NT2/D1 (cell line): ENCODE measurements around the gene ABLIM2.

Experiments used
- DNase-seq: peaks from one replicate; pipeline ENCODE4 v3.0.0-alpha.2; 2011; ENCODE audit warnings: low read depth, low spot score
- H3K27me3 ChIP-seq: 2 replicates; pipeline ENCODE4 v1.6.0; 2011; ENCODE audit warnings: mild to moderate bottlenecking; ENCODE audit not compliant: insufficient read length, insufficient read depth
- H3K36me3 ChIP-seq: 2 replicates; pipeline ENCODE4 v1.6.1; 2011; ENCODE audit warnings: mild to moderate bottlenecking, low read length, mixed read lengths; ENCODE audit not compliant: insufficient read depth, insufficient read length
- H3K4me1 ChIP-seq: 2 replicates; pipeline ENCODE4 v1.5.1; 2011; ENCODE audit not compliant: insufficient read depth, insufficient read length
- H3K4me3 ChIP-seq: 2 replicates; pipeline ENCODE4 v1.5.1; 2011; ENCODE audit warnings: low read depth; ENCODE audit not compliant: insufficient read length
- H3K9ac ChIP-seq: 2 replicates; pipeline ENCODE4 v1.6.0; 2011; ENCODE audit warnings: low read depth; ENCODE audit not compliant: insufficient read length
- H3K9me3 ChIP-seq: 2 replicates; pipeline ENCODE4 v1.5.1; 2011; ENCODE audit warnings: mild to moderate bottlenecking, low read length; ENCODE audit not compliant: insufficient read depth
- SUZ12 ChIP-seq: IDR thresholded peaks from 2 replicates; pipeline ENCODE4 v1.6.1; 2011; ENCODE audit not compliant: insufficient read length, insufficient read depth; ENCODE audit errors: extremely low read depth
- YY1 ChIP-seq: IDR thresholded peaks from 2 replicates; pipeline ENCODE4 v1.6.1; 2011; ENCODE audit not compliant: insufficient read length, insufficient read depth
- ZNF274 ChIP-seq: IDR thresholded peaks from 2 replicates; pipeline ENCODE4 v1.6.1; 2011; ENCODE audit warnings: mild to moderate bottlenecking, low read depth, low read length

The ABLIM2 gene

DNA sequence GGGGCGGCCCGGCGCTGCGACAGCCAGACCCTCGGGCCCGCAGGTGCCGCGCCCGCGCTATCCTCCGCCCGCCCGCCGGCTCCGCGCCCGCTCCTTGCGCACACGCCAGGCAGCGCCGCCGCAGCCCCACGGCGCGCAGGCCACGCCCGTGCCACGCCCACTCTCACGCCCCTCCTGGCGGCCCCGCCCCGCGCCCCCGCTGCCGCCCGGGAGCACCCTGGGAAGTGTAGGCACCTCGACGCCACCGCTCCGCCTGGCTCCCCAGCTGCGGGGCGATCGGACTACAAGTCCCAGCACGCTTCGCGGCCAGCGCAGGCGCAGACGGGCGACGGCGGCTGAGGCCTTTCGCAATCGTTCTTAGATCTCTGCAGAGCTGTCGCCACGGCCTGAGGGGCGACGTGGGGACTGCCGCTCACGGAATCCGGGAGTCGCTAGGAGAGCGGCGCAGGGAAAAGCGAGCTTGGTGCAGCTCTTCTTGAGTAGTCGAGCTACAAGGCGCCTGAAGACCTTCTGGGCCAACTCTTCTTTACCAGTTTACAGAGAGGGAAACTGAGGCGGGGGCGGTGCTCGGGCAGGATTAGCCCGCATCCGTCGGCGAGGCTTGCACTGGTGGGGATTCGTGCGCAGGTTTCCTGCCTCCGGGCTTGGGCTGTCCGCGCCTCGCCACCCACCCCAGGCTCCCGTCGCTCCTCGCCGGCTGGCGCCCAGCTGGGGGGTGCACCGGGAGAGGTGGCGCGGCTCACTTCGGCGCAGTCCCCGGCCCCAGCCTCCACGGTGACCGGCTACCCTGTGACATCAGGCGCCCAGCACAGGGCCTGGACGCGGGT, at the start of gene ABLIM2:
TSS of gene ABLIM2 (minus strand) at position 104 of the 827 bp plus-strand sequence. CDS start 124 bp downstream, outside the sequence.
- Histone ChIP-seq H3K9ac (peak within 1 kb of the TSS; percentile 90), H3K36me3 (no peaks in the 10 kb centered on the region), H3K4me1 (peaks cover 7% of the 10 kb centered on the region), H3K27me3 (peaks cover 64% of the 10 kb centered on the region), H3K4me3 (peak within 1 kb of the TSS; percentile 73), H3K9me3 (no peaks in the 10 kb centered on the region)
- DNase-seq, result peak; percentile 96
- no peak for TF ChIP-seq ZNF274
- no peak for TF ChIP-seq SUZ12
- TF ChIP-seq YY1, result no peak

DNA sequence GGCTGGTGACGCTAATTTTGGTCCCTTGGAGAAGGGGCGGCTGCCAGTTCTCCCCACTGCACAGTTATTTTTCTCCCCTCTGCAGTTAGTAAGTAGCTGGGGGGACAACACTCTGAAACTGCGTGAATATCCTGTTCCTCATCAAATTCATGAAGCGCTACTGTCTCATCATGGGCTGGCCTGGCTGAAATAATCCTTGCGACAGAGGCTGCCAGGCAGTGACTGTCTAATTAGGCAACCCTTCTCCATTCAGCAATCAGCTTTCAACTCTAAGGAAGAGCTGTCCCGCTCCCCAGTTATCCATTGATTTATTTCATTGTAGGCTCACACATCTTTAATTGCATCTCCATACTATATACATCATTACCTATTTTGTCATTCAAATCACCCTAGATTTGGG, 48.7 kb upstream of the ABLIM2 start:
- Histone ChIP-seq H3K4me1 (peaks cover 25% of the 10 kb centered on the region), H3K4me3 (no peak overlapping the region), H3K9ac (no peak overlapping the region), H3K9me3 (no peaks in the 10 kb centered on the region), H3K27me3 (no peaks in the 10 kb centered on the region), H3K36me3 (no peaks in the 10 kb centered on the region)
- TF ChIP-seq YY1 (no peak), ZNF274 (no peak), SUZ12 (no peak)
- no peak for DNase-seq

DNA sequence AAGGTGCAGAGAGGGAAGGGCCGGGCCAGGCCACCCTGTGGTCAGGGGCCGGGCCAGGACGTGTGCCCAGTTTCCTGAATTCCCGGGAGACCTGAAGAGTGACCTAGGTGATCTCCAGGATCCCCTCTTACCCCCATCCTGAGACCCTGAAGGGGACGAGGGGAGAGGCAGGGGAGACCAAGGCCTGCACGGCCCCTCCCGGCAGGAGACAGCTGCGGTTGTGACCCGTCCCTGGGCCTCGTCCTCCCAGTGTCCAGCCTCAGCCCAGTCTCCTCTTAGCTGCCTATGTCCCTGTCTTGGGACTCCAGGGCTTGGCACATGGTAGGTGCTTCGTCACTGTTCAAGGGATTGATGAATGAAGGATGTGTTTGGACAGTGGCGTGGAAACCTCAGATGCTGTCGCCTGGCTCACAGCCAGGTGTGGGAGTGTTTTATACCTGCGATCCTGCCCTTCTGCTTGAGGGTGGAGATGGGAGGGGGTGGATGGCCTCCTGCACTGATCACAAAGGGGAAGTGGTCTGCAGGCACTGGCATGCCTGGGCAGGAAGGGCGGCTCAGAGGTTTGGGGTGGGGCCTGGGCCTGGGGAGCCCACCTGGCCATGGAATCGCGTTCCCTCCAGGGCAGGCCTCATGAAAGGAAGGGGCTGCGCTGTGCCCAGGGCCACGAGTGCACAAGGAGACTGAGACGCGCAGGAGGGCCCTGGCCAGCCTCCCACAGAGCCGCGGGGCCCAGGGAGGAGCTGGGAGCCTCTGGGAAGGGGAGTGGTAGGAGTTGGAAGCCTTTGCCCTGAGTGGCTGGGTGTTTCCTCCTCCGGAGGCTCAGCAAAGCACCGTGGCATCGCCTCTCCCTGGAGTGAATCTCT, 47.4 kb upstream of the ABLIM2 start:
- peaks cover 27% of the 10 kb centered on the region for H3K4me1 ChIP-seq
- no peak for DNase-seq
- H3K9ac ChIP-seq, result no peak overlapping the region
- H3K36me3 ChIP-seq, result no peaks in the 10 kb centered on the region
- no peaks in the 10 kb centered on the region for H3K27me3 ChIP-seq
- H3K4me3 ChIP-seq, result no peak overlapping the region
- H3K9me3 ChIP-seq, result no peaks in the 10 kb centered on the region
- TF ChIP-seq SUZ12 (no peak), ZNF274 (no peak), YY1 (no peak)

DNA sequence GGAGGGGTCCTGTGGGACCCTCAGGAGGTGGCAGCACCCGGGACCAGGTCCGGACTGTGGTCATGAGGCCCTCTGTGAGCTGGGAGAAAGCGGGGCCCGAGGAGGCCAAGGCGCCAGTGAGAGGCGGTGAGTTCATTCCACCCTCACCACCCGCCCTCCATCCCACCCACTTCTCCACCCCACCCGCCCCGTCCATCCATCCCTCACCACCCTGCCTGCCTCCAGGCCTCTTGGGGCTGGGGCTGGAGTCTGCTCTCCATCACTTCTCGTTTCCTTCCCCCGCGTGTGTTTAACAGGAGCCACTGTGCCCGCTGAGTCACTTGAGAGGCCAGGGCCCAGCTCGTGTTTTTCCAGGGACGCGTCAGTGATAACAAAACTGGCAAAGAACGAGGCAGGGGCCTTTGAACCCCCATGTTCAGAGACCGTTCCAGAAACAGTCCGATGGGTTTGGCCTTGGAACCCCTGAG, 46.7 kb upstream of the ABLIM2 start:
- peaks cover 33% of the 10 kb centered on the region for H3K4me1 ChIP-seq
- no peak for DNase-seq
- no peaks in the 10 kb centered on the region for H3K27me3 ChIP-seq
- no peaks in the 10 kb centered on the region for H3K36me3 ChIP-seq
- TF ChIP-seq YY1, result no peak
- TF ChIP-seq ZNF274, result no peak
- no peak for TF ChIP-seq SUZ12
- no peak overlapping the region for H3K4me3 ChIP-seq
- H3K9me3 ChIP-seq, result no peaks in the 10 kb centered on the region
- no peak overlapping the region for H3K9ac ChIP-seq

DNA sequence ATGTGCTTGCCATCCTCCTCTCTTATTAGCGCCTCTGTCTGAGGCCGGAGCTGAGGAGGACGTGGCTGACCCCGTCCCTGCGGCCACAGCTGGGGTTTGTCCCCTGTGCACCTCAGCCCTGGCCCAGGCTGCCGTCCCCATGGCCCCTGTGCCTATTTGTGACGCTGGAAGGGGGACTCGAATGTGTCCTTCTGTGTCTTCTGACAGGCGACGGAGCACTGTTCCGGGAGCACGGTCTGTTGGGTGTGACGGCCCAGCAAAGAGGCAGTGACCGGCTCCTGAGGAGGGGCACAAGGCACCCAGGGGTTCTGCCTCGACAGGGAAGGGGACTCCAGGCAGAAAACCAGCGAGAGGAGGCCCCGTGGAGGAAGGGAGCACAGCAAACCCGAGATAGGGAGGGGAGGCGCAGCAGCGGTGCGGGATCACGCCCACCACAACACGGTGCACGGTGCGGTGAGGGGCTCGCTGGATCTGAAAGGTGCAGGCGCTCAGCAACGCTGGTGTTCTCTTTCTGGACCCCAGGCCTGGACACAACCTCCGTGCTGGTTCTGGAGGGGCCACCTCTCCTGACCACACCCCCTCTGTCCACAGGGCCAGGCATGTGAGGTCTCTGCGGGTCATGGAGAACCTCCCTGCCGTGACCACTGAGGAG, 46.1 kb upstream of the ABLIM2 start:
- Histone ChIP-seq H3K4me1 (peaks cover 32% of the 10 kb centered on the region), H3K9me3 (no peaks in the 10 kb centered on the region), H3K9ac (no peak overlapping the region), H3K4me3 (no peak overlapping the region), H3K36me3 (no peaks in the 10 kb centered on the region), H3K27me3 (no peaks in the 10 kb centered on the region)
- DNase-seq, result no peak
- TF ChIP-seq ZNF274 (no peak), YY1 (no peak), SUZ12 (no peak)

DNA sequence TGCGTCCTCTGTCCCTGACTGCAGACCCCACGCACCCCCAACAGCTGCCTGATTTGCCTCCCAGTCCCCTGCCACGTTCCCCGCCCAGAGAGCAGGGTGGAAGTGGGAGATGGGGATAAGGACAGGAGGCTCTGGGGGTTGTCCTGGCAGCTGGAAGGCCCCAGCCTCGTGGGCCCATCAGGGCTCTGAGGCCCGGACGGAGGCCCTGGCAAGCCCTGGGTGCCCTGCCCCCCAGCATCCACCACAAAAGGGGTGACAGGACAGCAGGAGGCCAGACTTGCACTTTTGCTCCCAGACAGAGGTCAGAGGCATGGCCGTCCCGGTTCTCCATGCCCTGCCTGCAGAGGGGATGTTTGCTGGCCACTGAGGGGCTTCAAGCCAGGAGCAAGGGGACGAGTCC, 45.2 kb upstream of the ABLIM2 start:
- H3K4me1 ChIP-seq, result peaks cover 31% of the 10 kb centered on the region
- no peaks in the 10 kb centered on the region for H3K9me3 ChIP-seq
- DNase-seq, result no peak
- no peak for TF ChIP-seq SUZ12
- TF ChIP-seq YY1, result no peak
- no peak for TF ChIP-seq ZNF274
- no peaks in the 10 kb centered on the region for H3K36me3 ChIP-seq
- H3K27me3 ChIP-seq, result no peaks in the 10 kb centered on the region
- no peak overlapping the region for H3K4me3 ChIP-seq
- H3K9ac ChIP-seq, result peak overlapping the region; percentile 6
